GM23248 (cell line): ENCODE data around the gene SCYL2. TPM values are rescaled to one million over a fixed set of nuclear protein-coding genes. Genes with fewer than 3 reads are reported as not detected.

ENCODE experiments used
- DNase-seq: peaks from one replicate; pipeline ENCODE4 v3.0.0-alpha.2; 2015
- H2AFZ ChIP-seq: fragments of 200-600 bp; sonication (generic); 2 replicates; pipeline ENCODE4 v1.6.1; 2016; ENCODE audit warnings: antibody characterized with exemption
- H3F3A ChIP-seq: fragments of 200-600 bp; sonication (generic); 2 replicates; pipeline ENCODE4 v1.6.1; 2016; ENCODE audit warnings: mild to moderate bottlenecking, antibody characterized with exemption, mixed run types; ENCODE audit not compliant: insufficient read depth
- H3K27ac ChIP-seq: fragments of 200-600 bp; sonication (generic); 2 replicates; pipeline ENCODE4 v1.5.1; 2016; ENCODE audit warnings: mild to moderate bottlenecking
- H3K27me3 ChIP-seq: fragments of 200-600 bp; sonication (generic); replicated peaks from 2 replicates; pipeline ENCODE4 v1.6.1; 2016; ENCODE audit warnings: mild to moderate bottlenecking; ENCODE audit not compliant: insufficient read depth
- H3K36me3 ChIP-seq: fragments of 200-600 bp; sonication (generic); 2 replicates; pipeline ENCODE4 v1.6.1; 2016; ENCODE audit warnings: low read depth, mild to moderate bottlenecking
- H3K4me1 ChIP-seq: fragments of 200-600 bp; sonication (generic); 2 replicates; pipeline ENCODE4 v1.6.1; 2016; ENCODE audit warnings: mild to moderate bottlenecking; ENCODE audit not compliant: insufficient read depth
- H3K4me2 ChIP-seq: fragments of 200-600 bp; sonication (generic); one replicate; pipeline ENCODE4 v1.6.1; 2016; ENCODE audit warnings: mild to moderate bottlenecking; ENCODE audit not compliant: unreplicated experiment
- H3K4me3 ChIP-seq: fragments of 200-600 bp; sonication (generic); 2 replicates; pipeline ENCODE4 v1.5.1; 2016; ENCODE audit warnings: mild to moderate bottlenecking
- H3K79me2 ChIP-seq: fragments of 200-600 bp; sonication (generic); 2 replicates; pipeline ENCODE4 v1.6.1; 2016; ENCODE audit warnings: mild to moderate bottlenecking; ENCODE audit not compliant: insufficient read depth
- H3K9ac ChIP-seq: fragments of 200-600 bp; sonication (generic); 2 replicates; pipeline ENCODE4 v1.6.1; 2016; ENCODE audit warnings: mild to moderate bottlenecking
- H3K9me2 ChIP-seq: fragments of 200-600 bp; sonication (generic); 2 replicates; pipeline ENCODE4 v1.6.1; 2016; ENCODE audit warnings: mixed run types, mild to moderate bottlenecking, moderate library complexity; ENCODE audit not compliant: insufficient read depth
- H3K9me3 ChIP-seq: fragments of 200-600 bp; sonication (generic); one replicate; pipeline ENCODE4 v1.6.1; 2017; ENCODE audit warnings: low read depth
- H4K20me1 ChIP-seq: fragments of 200-600 bp; sonication (generic); 2 replicates; pipeline ENCODE4 v1.6.0; 2016; ENCODE audit not compliant: insufficient read depth
- EZH2 ChIP-seq: fragments of 200-600 bp; sonication (generic); IDR thresholded peaks from 2 replicates; pipeline ENCODE4 v1.6.1; 2018; ENCODE audit warnings: antibody characterized with exemption, mild to moderate bottlenecking; ENCODE audit not compliant: insufficient read depth, poor library complexity, severe bottlenecking
- EZH2phosphoT487 ChIP-seq: fragments of 200-600 bp; sonication (generic); IDR thresholded peaks from 2 replicates; pipeline ENCODE4 v1.6.1; 2018; ENCODE audit warnings: antibody characterized with exemption, moderate library complexity, mild to moderate bottlenecking, low read depth; ENCODE audit not compliant: insufficient read depth
- WGBS, 2 experiments: methylation state at CpG; one replicate each; pipeline ENCODE4 v1.1.6; 2015 to 2017; ENCODE audit warnings: low lambda C conversion rate in 2 of 2, low coverage in 1 of 2; ENCODE audit errors: missing lambda C conversion rate in 2 of 2; 5-methylcytosine and 5-hydroxymethylcytosine counted together
- in situ Hi-C: fragments of 300-500 bp; cut with MboI; formaldehyde crosslinking; loops from 2 replicates; pipeline ENCODE4 v1.15.0; 2020
- polyA plus RNA-seq: library from polyadenylated mRNA; unstranded; fragments of >200 nt; fragmentation: Nextera tagmentation; extraction: Ambion mirVana; gene quantifications from 2 replicates; pipeline ENCODE4 v1.2.1, GENCODE V29; 2016
- total RNA-seq: library from RNA; depleted of rRNA; stranded (reverse); fragments of >200 nt; shearing (Covaris generic); gene quantifications from 2 replicates; pipeline ENCODE4 v1.2.3, GENCODE V29; 2014

Gene SCYL2
- total and polyA plus RNA-seq, 2 experiments from 2014 or later, result 28.3 to 45.0 TPM

DNA sequence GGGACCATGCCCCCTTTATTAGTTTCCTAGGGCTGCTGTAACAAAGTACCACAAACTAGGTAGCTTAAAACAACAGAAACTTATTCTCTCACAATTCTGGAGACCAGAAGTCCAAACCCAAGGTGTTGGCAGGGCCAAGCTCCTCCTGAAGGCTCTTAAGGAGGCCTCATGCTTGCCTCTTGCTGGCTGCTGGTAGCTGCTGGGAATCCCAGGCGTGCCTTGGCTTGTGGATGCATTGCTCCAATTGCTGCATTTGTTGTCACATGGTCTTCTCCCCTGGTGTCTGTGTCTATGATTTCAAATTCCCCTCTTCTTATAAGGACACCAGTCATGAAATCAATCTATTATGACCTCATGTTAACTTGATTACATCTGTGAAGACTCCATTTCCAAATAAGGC, 101.1 kb downstream of the SCYL2 start:
- no peaks in the 10 kb centered on the region for H3K4me1 ChIP-seq
- no peaks in the 10 kb centered on the region for H4K20me1 ChIP-seq
- no peak overlapping the region for H3K4me3 ChIP-seq
- no peaks in the 10 kb centered on the region for H3K36me3 ChIP-seq
- in situ Hi-C loops, result no loop called here
- H2AFZ ChIP-seq, result no peak overlapping the region
- H3K79me2 ChIP-seq, result no peaks in the 10 kb centered on the region
- no peak overlapping the region for H3K27ac ChIP-seq
- no peaks in the 10 kb centered on the region for H3K9me2 ChIP-seq
- no peak overlapping the region for H3K9ac ChIP-seq
- 50 to 67% methylated on average over 1 of the region's 1 CpG for WGBS, 2 experiments
- no peaks in the 10 kb centered on the region for H3K9me3 ChIP-seq
- no peak for DNase-seq
- H3F3A ChIP-seq, result no peaks in the 10 kb centered on the region
- H3K4me2 ChIP-seq, result no peak overlapping the region
- no peak for TF ChIP-seq EZH2phosphoT487
- no peak for TF ChIP-seq EZH2
- H3K27me3 ChIP-seq, result peaks cover 5% of the 10 kb centered on the region

DNA sequence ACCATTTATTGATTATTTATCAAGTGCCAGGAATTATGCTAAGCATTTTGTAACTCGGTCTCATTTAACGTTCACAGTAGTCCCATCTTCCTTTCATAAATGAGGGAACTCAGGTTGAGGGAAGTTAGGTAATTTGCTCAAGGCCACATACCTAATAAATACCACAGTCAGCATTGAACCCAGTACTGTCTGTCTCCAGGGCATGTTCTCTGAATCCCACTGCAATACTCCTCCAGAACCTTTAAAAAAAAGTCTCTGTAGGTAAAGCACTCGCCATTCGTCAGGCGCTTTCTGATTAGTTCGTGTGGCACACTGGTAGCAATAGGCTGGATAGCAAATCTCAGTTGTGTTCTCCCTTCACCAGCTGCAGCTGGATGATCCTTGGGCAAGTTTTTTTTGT, 104.2 kb downstream of the SCYL2 start:
- no peak for DNase-seq
- Histone ChIP-seq H3K27me3 (peaks cover 8% of the 10 kb centered on the region), H3K9ac (no peak overlapping the region), H3K27ac (no peak overlapping the region), H3K79me2 (no peaks in the 10 kb centered on the region), H3F3A (no peaks in the 10 kb centered on the region), H2AFZ (no peak overlapping the region), H4K20me1 (no peaks in the 10 kb centered on the region), H3K9me3 (no peaks in the 10 kb centered on the region), H3K4me2 (no peak overlapping the region), H3K36me3 (no peaks in the 10 kb centered on the region), H3K4me3 (no peak overlapping the region), H3K9me2 (no peaks in the 10 kb centered on the region), H3K4me1 (no peaks in the 10 kb centered on the region)
- 83 to 84% methylated on average over 6 of the region's 6 CpGs for WGBS, 2 experiments
- in situ Hi-C loops, result no loop called here
- TF ChIP-seq EZH2 (no peak), EZH2phosphoT487 (no peak)

DNA sequence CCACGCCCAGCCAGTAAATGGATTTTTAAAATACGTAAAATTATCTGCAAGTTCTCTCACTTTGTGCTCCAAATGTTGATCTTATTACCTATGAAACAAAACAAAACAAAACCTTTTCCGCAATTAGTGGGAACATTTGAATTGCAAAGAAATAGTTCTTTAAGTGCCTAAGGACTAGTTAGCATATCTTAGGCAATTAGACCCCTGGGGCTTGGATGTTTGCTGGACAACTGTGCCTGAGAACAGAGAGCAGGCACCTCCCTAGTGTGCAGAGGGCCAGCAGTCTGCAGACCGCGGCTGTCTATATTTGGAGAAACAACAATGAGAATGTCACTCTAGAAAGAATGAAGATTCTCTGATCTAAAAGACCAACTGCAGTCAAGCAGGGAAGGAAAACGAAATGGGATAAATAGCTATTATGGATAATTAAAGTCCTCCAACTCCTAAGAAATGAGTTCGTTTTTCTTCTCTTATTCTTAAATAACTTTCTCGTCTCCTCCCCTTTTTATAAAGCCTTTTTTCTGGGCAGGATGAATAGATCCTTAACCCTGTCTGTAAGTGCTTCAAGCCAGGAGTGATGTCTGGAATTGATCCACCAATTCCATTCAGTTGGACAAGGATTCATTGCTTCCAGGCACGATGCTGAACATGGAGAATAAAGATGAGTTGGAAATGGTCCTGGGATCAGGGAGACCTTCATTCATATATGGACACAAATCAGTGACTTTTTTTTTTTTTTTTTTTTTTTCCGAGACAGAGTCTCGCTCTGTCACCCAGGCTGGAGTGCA, 106.1 kb downstream of the SCYL2 start:
- TF ChIP-seq EZH2 (no peak), EZH2phosphoT487 (no peak)
- no peaks in the 10 kb centered on the region for H3K36me3 ChIP-seq
- H3F3A ChIP-seq, result no peaks in the 10 kb centered on the region
- no peak overlapping the region for H2AFZ ChIP-seq
- no peak overlapping the region for H3K4me3 ChIP-seq
- no peaks in the 10 kb centered on the region for H4K20me1 ChIP-seq
- DNase-seq, result no peak
- no peaks in the 10 kb centered on the region for H3K9me2 ChIP-seq
- in situ Hi-C loops, result no loop called here
- H3K9ac ChIP-seq, result no peak overlapping the region
- H3K4me2 ChIP-seq, result no peak overlapping the region
- WGBS, 2 experiments, result 6 to 20% methylated on average over 9 to 11 of the region's 11 CpGs
- H3K27ac ChIP-seq, result no peak overlapping the region
- H3K9me3 ChIP-seq, result no peaks in the 10 kb centered on the region
- no peaks in the 10 kb centered on the region for H3K79me2 ChIP-seq
- no peaks in the 10 kb centered on the region for H3K4me1 ChIP-seq
- peaks cover 8% of the 10 kb centered on the region for H3K27me3 ChIP-seq

DNA sequence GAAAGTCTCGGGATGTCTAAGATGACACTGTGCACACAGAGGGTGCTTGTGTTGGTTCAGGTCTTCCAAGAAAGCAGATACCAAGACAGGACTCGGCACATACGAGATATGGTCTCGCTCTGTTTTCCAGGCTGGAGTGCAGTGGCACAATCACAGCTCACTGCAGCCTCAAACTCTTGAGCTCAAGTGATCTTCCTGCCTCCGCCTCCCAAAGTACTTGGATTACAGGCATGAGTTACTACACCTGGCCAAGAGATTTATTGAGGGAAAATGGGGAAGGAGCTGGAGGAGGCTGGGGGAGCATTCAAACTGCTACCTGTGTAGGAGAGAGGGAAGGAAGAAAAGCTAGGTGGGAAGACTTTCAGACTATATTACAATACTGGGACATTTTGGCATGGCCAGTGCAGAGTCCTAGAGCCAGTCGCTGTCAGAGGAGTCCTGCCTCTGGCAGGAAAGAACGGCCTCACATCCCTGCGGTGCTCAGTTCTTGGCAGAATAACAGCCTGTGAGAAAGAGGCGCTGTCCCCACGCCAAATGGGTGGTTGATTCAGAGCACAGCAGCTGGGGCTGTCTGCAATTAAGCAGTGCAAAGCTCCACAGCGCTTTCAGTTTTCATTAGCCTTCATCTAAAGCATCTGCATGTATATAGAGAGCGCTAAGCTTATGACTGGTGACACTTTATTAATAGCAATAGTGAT, 108.2 kb downstream of the SCYL2 start:
- Histone ChIP-seq H3K4me2 (peak overlapping the region; percentile 39), H3K27ac (no peak overlapping the region), H3K36me3 (no peaks in the 10 kb centered on the region), H4K20me1 (no peaks in the 10 kb centered on the region), H3K4me1 (no peaks in the 10 kb centered on the region), H3K4me3 (peak overlapping the region; percentile 36; the same call in 1 of the 2 replicates), H3K9me3 (no peaks in the 10 kb centered on the region), H3K27me3 (peaks cover 8% of the 10 kb centered on the region), H3K79me2 (no peaks in the 10 kb centered on the region), H2AFZ (no peak overlapping the region), H3K9me2 (no peaks in the 10 kb centered on the region), H3K9ac (no peak overlapping the region), H3F3A (no peaks in the 10 kb centered on the region)
- TF ChIP-seq EZH2phosphoT487, result no peak
- no peak for TF ChIP-seq EZH2
- peak; percentile 87 for DNase-seq
- in situ Hi-C loops, result no loop called here
- WGBS, 2 experiments, result 34 to 35% methylated on average over 12 of the region's 12 CpGs
